Measurements from ENCODE around the gene CHD5. TPM values are rescaled to one million over a fixed set of nuclear protein-coding genes. Genes with fewer than 3 reads are reported as not detected.

Gene CHD5
- total and polyA plus RNA-seq, 5 donors from 2014 or later: not detected

DNA sequence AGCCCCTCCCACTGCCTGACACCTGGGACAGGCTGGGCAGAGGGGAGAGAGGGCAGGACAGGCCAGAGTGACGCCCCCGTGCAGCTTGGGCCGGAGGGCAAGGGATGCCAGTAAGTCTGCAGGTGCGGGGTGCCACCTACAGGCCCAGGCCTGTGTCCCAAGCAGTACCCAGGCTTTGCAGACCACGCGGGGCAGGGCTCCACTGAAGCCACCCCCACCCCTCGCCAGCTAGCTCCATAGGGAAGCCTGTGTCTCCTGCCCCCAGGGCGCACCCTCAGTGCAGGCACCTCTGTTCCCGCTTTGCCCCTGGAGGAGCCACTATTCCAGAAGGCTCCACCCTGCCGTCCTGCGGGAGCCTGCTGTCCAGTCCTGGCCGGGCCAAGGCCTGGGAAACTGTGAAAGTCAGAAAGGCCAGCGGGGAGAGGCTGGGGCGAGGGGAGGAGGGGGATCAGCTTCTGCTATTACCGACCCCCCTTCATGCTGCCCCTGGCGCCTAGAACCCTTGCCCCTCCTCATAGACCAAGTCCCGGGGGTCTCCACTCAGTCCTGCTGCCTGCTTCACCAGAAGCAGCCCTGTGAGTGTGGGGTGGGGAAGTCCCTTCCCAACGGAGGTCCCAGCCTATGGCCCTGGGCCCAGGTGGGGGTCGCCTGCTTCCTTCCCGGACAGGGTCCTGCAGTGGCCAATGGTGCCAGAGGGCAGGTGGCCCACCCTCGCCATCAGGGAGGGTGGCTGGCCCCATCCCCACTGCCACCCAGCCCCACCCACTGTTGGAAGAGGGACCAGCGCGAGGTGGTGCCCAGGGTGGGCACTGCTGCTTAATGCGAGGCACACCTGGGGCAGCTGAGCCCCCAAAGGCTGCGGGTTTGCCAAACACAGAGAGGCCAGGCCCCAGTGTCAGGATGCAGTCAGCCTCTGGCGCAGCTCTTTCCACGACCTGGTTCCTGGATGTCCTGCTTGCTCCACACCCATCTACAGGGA lies 80.0 kb downstream of the CHD5 start:
- ATAC-seq (ENCODE audit: low read depth in 2 of 2): no peak
- Histone ChIP-seq H3K4me3 (ENCODE audit: low read depth, low read length) (no peak overlapping the region), H3K36me3 (ENCODE audit: control insufficient read depth, insufficient read depth, low read length) (peaks cover 19% of the 10 kb centered on the region), H3K9me3 (ENCODE audit: control insufficient read depth in 2 of 2, low read length in 2 of 2) (no peaks in the 10 kb centered on the region), H3K27me3 (ENCODE audit: control insufficient read depth, insufficient read depth, low read length) (no peaks in the 10 kb centered on the region), H3K27ac (ENCODE audit: insufficient read depth, low read length, poor library complexity, severe bottlenecking) (no peak overlapping the region), H3K4me1 (ENCODE audit: control insufficient read depth, insufficient read depth, low read length, poor library complexity, severe bottlenecking) (no peaks in the 10 kb centered on the region)
- H3K27ac Mint-ChIP-seq: no peak overlapping the region
- H3K4me1 Mint-ChIP-seq: peaks cover 0 to 4% (median 2%) of the 10 kb centered on the region in 4 donors
- peak in 1 of 3 donors; percentile 14 for DNase-seq
- H3K4me3 Mint-ChIP-seq: no peak overlapping the region
- no peaks in the 10 kb centered on the region for H3K27me3 Mint-ChIP-seq
- peaks cover 14% of the 10 kb centered on the region for H3K36me3 Mint-ChIP-seq
- no peaks in the 10 kb centered on the region for H3K9me3 Mint-ChIP-seq

DNA sequence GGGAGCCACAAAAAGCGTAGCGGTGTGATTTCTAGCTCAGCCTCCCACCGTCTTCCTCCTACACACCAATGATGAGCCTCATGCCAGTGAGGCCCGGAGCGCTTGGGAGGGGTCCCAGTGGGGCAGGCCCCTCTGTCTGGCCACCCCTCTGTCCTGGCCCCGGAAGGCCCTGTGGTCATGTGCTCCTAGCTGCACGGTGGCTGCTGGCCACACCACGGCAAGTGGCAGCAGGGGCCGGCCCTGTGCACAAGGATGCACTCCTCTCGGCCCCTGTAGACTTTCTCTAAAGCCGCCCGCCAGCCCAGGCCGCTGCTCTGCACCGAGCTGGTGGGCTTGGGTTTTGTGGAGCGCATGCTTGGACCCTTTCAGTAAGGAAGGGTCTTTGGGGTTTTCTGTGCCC lies 80.8 kb downstream of the CHD5 start:
- ATAC-seq (ENCODE audit: low read depth in 2 of 2) (no peak), DNase-seq (no peak)
- H3K27ac ChIP-seq (ENCODE audit: insufficient read depth, low read length, poor library complexity, severe bottlenecking): no peak overlapping the region
- peaks cover 26% of the 10 kb centered on the region for H3K36me3 ChIP-seq (ENCODE audit: control insufficient read depth, insufficient read depth, low read length)
- no peaks in the 10 kb centered on the region for H3K27me3 Mint-ChIP-seq
- H3K9me3 Mint-ChIP-seq: no peaks in the 10 kb centered on the region
- H3K4me1 ChIP-seq (ENCODE audit: control insufficient read depth, insufficient read depth, low read length, poor library complexity, severe bottlenecking): no peaks in the 10 kb centered on the region
- no peak overlapping the region for H3K27ac Mint-ChIP-seq
- peaks cover 0 to 4% (median 2%) of the 10 kb centered on the region in 4 donors for H3K4me1 Mint-ChIP-seq
- peaks cover 14% of the 10 kb centered on the region for H3K36me3 Mint-ChIP-seq
- no peaks in the 10 kb centered on the region for H3K9me3 ChIP-seq (ENCODE audit: control insufficient read depth in 2 of 2, low read length in 2 of 2)
- no peaks in the 10 kb centered on the region for H3K27me3 ChIP-seq (ENCODE audit: control insufficient read depth, insufficient read depth, low read length)
- no peak overlapping the region for H3K4me3 Mint-ChIP-seq
- no peak overlapping the region for H3K4me3 ChIP-seq (ENCODE audit: low read depth, low read length)

DNA sequence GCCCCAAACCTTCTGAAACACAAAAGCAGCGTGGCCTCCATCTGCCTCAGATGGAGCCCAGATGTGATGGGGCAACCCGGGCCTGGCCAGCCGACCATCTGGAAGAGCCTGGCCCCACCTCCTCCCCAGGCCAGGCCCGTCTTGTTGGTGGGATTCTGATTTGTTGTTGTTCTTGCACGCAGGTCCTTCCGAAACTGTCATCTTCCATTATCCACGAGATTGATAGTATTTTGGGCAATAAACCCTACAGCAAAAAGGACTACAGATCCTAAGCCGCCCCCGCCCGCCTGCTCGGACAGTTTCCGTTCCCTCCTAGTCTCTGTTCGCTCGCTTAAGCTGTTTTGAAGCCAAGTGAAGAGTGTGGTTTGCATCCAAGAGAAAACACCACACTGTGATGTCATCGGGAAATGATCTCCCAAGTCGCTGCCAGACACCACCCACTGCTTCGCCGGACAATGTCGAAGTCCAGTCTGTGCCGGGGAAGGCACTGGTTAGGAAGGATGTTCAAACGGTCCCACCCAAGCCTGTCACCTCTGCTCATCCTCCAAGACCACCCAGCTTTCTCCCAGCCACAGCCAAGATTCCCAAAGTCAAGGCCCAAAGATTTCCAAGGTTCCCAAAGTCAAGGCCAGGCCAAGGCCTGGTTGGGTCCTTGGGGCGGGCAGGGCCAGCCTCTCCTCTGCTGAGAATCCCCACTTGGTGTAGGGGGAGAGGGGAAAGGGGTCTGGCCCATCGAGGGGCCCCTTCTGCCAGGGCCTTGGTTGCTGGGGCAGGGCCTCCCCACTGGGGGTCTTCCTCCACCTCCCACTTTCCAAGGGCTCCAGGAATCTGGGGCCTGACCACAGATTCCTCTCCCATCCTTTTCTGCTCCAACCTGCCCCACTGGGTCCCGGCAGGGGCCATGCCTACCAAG lies 81.6 kb downstream of the CHD5 start:
- Histone ChIP-seq H3K36me3 (ENCODE audit: control insufficient read depth, insufficient read depth, low read length) (peaks cover 31% of the 10 kb centered on the region), H3K27ac (ENCODE audit: insufficient read depth, low read length, poor library complexity, severe bottlenecking) (no peak overlapping the region), H3K27me3 (ENCODE audit: control insufficient read depth, insufficient read depth, low read length) (no peaks in the 10 kb centered on the region), H3K4me3 (ENCODE audit: low read depth, low read length) (no peak overlapping the region), H3K4me1 (ENCODE audit: control insufficient read depth, insufficient read depth, low read length, poor library complexity, severe bottlenecking) (no peaks in the 10 kb centered on the region), H3K9me3 (ENCODE audit: control insufficient read depth in 2 of 2, low read length in 2 of 2) (no peaks in the 10 kb centered on the region)
- Mint-ChIP-seq H3K27ac (no peak overlapping the region), H3K4me3 (no peak overlapping the region), H3K9me3 (no peaks in the 10 kb centered on the region), H3K36me3 (peaks cover 19% of the 10 kb centered on the region), H3K4me1 (peaks cover 0 to 4% (median 2%) of the 10 kb centered on the region in 4 donors), H3K27me3 (no peaks in the 10 kb centered on the region)
- no peak for ATAC-seq (ENCODE audit: low read depth in 2 of 2)
- no peak for DNase-seq

DNA sequence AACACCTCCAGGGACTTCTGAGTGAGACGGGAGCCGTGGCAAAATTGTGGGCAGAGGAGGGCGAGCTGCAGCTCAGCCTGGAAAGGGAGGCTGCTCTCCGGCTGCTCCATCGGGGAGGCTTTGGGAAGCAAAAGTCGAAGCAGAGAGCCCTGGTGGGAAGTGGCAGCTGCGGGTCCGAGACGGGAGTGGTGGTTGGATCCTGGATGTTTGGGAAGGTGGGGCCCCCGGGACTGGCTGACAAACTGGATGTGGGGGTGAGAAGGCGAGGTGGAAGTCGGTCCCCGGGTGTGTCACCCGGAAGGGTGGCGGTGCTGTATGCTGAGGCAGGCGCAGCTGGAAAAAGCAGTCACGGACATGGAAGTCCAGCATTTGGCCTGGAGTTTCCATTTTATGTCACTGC lies 82.3 kb downstream of the CHD5 start:
- Mint-ChIP-seq H3K27ac (peak overlapping the region in 2 of 3 donors; percentile 5 to 11), H3K27me3 (no peaks in the 10 kb centered on the region), H3K4me1 (peaks cover 0 to 4% (median 2%) of the 10 kb centered on the region in 4 donors), H3K9me3 (no peaks in the 10 kb centered on the region), H3K36me3 (peaks cover 19% of the 10 kb centered on the region), H3K4me3 (no peak overlapping the region)
- H3K27me3 ChIP-seq (ENCODE audit: control insufficient read depth, insufficient read depth, low read length): no peaks in the 10 kb centered on the region
- H3K9me3 ChIP-seq (ENCODE audit: control insufficient read depth in 2 of 2, low read length in 2 of 2): no peaks in the 10 kb centered on the region
- ATAC-seq (ENCODE audit: low read depth in 2 of 2) (no peak), DNase-seq (no peak)
- H3K4me3 ChIP-seq (ENCODE audit: low read depth, low read length): no peak overlapping the region
- no peaks in the 10 kb centered on the region for H3K4me1 ChIP-seq (ENCODE audit: control insufficient read depth, insufficient read depth, low read length, poor library complexity, severe bottlenecking)
- peaks cover 37% of the 10 kb centered on the region for H3K36me3 ChIP-seq (ENCODE audit: control insufficient read depth, insufficient read depth, low read length)
- H3K27ac ChIP-seq (ENCODE audit: insufficient read depth, low read length, poor library complexity, severe bottlenecking): no peak overlapping the region

DNA sequence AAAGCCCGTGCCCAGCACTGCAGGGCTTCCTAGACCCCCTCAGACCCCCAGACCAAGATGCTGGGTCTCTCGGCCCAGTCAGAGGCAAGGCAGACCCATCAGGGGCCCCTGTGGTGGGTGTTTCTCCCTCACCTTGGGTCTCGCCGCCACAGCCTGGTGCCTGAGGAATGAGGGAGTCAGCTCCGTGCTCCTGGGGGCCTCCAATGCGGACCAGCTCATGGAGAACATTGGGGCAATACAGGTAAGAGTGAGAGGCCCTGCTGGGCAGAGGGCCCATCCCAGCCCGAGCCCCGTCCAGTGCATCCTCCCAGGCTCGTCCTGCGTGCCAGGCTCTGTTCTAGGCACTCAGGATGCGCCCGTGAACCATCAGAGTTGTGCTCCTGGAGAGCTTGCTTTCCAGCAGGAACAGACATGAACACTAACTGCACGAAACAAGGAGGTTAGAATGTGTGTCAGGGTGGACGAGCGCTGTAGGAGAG lies 83.0 kb downstream of the CHD5 start:
- peaks cover 19% of the 10 kb centered on the region for H3K36me3 Mint-ChIP-seq
- no peak for DNase-seq
- no peaks in the 10 kb centered on the region for H3K27me3 ChIP-seq (ENCODE audit: control insufficient read depth, insufficient read depth, low read length)
- peak overlapping the region in 2 of 3 donors; percentile 11 to 62 for H3K27ac Mint-ChIP-seq
- H3K4me3 Mint-ChIP-seq: no peak overlapping the region
- no peaks in the 10 kb centered on the region for H3K9me3 ChIP-seq (ENCODE audit: control insufficient read depth in 2 of 2, low read length in 2 of 2)
- peaks cover 42% of the 10 kb centered on the region for H3K36me3 ChIP-seq (ENCODE audit: control insufficient read depth, insufficient read depth, low read length)
- no peak overlapping the region for H3K4me3 ChIP-seq (ENCODE audit: low read depth, low read length)
- no peaks in the 10 kb centered on the region for H3K27me3 Mint-ChIP-seq
- H3K4me1 ChIP-seq (ENCODE audit: control insufficient read depth, insufficient read depth, low read length, poor library complexity, severe bottlenecking): no peaks in the 10 kb centered on the region
- H3K27ac ChIP-seq (ENCODE audit: insufficient read depth, low read length, poor library complexity, severe bottlenecking): no peak overlapping the region
- H3K9me3 Mint-ChIP-seq: no peaks in the 10 kb centered on the region
- ATAC-seq (ENCODE audit: low read depth in 2 of 2): no peak
- H3K4me1 Mint-ChIP-seq: peaks cover 0 to 4% (median 2%) of the 10 kb centered on the region in 4 donors

DNA sequence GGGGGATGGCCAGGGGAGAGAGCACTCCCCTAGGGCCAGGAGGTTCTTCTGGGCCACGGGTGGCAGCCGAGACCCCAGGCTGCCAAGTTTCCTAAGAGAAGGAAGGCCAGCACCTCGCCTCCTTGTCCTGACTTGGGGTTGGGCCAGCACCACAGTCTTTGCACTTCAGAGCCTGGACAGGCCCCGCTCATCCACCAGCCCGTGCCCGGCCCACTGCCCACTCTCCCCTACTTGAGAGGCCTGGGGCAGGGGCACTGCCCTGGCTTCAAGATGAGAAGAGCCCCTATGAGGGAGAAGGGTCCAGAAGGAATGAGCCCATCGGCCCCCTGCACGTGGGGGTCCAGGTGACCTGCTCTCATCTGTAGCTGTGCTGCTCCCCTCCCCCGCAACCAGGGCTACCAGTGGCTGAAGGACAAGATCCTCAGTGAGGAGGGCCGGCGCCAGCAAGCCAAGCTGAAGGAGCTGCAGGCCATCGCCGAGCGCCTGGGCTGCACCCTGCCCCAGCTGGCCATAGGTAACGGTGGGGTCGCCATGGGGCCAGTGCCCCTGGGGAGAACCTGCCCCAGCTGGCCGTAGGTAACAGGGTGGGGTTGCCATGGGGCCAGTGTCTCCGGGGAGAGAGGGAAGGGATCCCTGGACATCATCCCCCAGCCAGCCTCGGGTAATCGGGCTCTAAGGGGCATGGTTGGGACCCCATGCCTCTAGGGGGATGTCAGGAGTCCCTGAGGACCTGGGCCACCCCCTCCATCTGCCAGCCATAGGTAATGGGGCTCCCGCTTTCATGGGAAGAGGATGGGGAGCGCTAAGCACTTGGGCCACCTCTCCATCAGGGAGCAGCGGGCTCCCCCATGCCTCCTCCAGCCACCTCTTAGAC lies 83.6 kb downstream of the CHD5 start:
- Mint-ChIP-seq H3K4me1 (peaks cover 0 to 4% (median 2%) of the 10 kb centered on the region in 4 donors), H3K9me3 (no peaks in the 10 kb centered on the region), H3K27me3 (no peaks in the 10 kb centered on the region), H3K36me3 (peaks cover 19% of the 10 kb centered on the region), H3K27ac (no peak overlapping the region), H3K4me3 (no peak overlapping the region)
- no peak for ATAC-seq (ENCODE audit: low read depth in 2 of 2)
- Histone ChIP-seq H3K4me1 (ENCODE audit: control insufficient read depth, insufficient read depth, low read length, poor library complexity, severe bottlenecking) (no peaks in the 10 kb centered on the region), H3K4me3 (ENCODE audit: low read depth, low read length) (no peak overlapping the region), H3K9me3 (ENCODE audit: control insufficient read depth in 2 of 2, low read length in 2 of 2) (no peaks in the 10 kb centered on the region), H3K36me3 (ENCODE audit: control insufficient read depth, insufficient read depth, low read length) (peaks cover 47% of the 10 kb centered on the region), H3K27me3 (ENCODE audit: control insufficient read depth, insufficient read depth, low read length) (no peaks in the 10 kb centered on the region), H3K27ac (ENCODE audit: insufficient read depth, low read length, poor library complexity, severe bottlenecking) (no peak overlapping the region)
- no peak for DNase-seq

Data from CD4-positive, CD25-positive, alpha-beta regulatory T cell (primary cell).